ENCODE results near the gene RNASET2. TPM values are rescaled to one million over a fixed set of nuclear protein-coding genes. Genes with fewer than 3 reads are reported as not detected.

The RNASET2 gene
- total and polyA plus RNA-seq, 2 donors (not counting 1 experiment from before 2014, with no cell fraction given), result 12.9 to 18.0 TPM

DNA sequence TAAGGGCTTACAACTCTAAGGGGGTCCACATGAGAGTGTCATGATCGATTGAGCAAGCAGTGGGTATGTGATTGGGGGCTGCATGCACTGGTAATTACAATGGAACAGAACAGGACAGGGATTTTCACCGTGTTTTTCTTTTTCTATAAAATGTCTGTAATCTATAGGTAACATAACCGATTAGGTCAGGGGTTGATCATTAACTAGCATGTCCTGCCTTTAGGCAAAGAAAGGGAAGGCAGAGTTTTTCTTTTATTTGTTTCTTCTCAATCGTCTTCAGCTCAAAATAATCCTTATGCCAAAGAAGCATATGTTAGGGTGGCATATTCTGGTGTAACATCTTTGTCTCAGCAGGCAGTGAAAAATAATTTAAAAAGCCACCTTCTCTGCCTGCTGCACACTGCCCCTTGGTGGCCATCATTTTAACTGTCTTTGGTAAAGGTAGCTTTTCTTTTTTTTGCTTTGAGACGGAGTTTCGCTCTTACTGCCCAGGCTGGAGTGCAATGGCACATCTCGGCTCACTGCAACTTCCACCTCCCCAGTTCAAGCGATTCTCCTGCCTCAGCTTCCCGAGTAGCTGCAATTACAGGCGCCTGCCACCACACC is 33.2 kb upstream of the RNASET2 start:
- Histone ChIP-seq H2AFZ (ENCODE audit: low read length) (no peak overlapping the region), H3K27ac (ENCODE audit: insufficient read depth, low read length) (no peak overlapping the region), H3K9me3 (ENCODE audit: control insufficient read depth, insufficient read depth, low read depth, low read length) (no peaks in the 10 kb centered on the region), H3K4me1 (ENCODE audit: control insufficient read depth, extremely low read depth, insufficient read depth, low read length) (no peaks in the 10 kb centered on the region), H3K4me2 (ENCODE audit: extremely low read depth, insufficient read depth, low read length) (no peak overlapping the region), H4K20me1 (ENCODE audit: control insufficient read depth, extremely low read depth, insufficient read depth, low read length) (no peaks in the 10 kb centered on the region), H3K4me3 (replicated peaks in 1 of 4; ENCODE audit: control extremely low read depth in 1 of 4, insufficient read depth in 1 of 4, low read depth in 3 of 4, low read length in 4 of 4) (no peak overlapping the region), H3K36me3 (ENCODE audit: control insufficient read depth, insufficient read depth, low read length) (no peaks in the 10 kb centered on the region), H3K79me2 (ENCODE audit: control insufficient read depth, insufficient read depth, low read length) (peaks cover 9% of the 10 kb centered on the region), H3K27me3 (ENCODE audit: control insufficient read depth, insufficient read depth, low read length) (no peaks in the 10 kb centered on the region), H3K9ac (ENCODE audit: insufficient read depth, low read length) (no peak overlapping the region)
- no peak for TF ChIP-seq EZH2 (IDR thresholded peaks at IDR 0.05; ENCODE audit: low read length, missing control alignments)
- TF ChIP-seq, protein P1, sequence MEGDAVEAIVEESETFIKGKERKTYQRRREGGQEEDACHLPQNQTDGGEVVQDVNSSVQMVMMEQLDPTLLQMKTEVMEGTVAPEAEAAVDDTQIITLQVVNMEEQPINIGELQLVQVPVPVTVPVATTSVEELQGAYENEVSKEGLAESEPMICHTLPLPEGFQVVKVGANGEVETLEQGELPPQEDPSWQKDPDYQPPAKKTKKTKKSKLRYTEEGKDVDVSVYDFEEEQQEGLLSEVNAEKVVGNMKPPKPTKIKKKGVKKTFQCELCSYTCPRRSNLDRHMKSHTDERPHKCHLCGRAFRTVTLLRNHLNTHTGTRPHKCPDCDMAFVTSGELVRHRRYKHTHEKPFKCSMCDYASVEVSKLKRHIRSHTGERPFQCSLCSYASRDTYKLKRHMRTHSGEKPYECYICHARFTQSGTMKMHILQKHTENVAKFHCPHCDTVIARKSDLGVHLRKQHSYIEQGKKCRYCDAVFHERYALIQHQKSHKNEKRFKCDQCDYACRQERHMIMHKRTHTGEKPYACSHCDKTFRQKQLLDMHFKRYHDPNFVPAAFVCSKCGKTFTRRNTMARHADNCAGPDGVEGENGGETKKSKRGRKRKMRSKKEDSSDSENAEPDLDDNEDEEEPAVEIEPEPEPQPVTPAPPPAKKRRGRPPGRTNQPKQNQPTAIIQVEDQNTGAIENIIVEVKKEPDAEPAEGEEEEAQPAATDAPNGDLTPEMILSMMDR (conservative IDR thresholded peaks at IDR 0.05 in 1 of 2, IDR thresholded peaks at IDR 0.05 in 1 of 2; ENCODE audit: low read depth in 1 of 2, low read length in 2 of 2), result peak; percentile 52 to 64
- DNase-seq (ENCODE audit: low read depth in 2 of 2), result peak; percentile 18 to 60

DNA sequence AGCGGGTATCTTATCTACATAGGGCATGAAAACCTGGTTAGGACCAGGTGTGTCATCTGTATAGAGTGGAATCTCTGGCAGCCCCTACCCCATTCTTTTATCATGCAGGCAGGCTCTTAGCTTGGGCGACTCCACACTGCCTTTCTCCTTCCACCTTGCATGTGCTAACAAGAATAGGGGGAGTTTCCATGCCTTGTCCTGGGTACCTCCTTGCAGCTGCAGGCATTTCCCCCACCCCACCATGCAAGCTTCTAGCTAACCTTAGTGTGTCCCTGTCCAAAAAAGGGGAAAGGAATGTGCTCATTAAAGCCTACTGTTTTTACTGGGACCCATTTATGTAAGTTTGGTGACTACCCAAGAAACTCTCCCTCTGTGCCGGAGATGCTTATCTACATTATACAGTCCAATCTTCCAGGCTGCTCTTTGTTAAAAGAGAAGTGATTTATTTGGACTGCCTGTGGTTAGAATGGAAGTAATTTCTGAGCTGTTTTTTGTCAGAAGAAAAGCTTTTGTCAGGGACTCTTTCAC is 32.4 kb upstream of the RNASET2 start:
- no peak overlapping the region for H3K9ac ChIP-seq (ENCODE audit: insufficient read depth, low read length)
- TF ChIP-seq EZH2 (IDR thresholded peaks at IDR 0.05; ENCODE audit: low read length, missing control alignments), result no peak
- TF ChIP-seq, protein P1 (conservative IDR thresholded peaks at IDR 0.05 in 1 of 2, IDR thresholded peaks at IDR 0.05 in 1 of 2; ENCODE audit: low read depth in 1 of 2, low read length in 2 of 2), result no peak
- no peaks in the 10 kb centered on the region for H3K4me1 ChIP-seq (ENCODE audit: control insufficient read depth, extremely low read depth, insufficient read depth, low read length)
- no peaks in the 10 kb centered on the region for H3K36me3 ChIP-seq (ENCODE audit: control insufficient read depth, insufficient read depth, low read length)
- H3K9me3 ChIP-seq (ENCODE audit: control insufficient read depth, insufficient read depth, low read depth, low read length), result no peaks in the 10 kb centered on the region
- no peaks in the 10 kb centered on the region for H4K20me1 ChIP-seq (ENCODE audit: control insufficient read depth, extremely low read depth, insufficient read depth, low read length)
- no peak overlapping the region for H2AFZ ChIP-seq (ENCODE audit: low read length)
- H3K4me2 ChIP-seq (ENCODE audit: extremely low read depth, insufficient read depth, low read length), result no peak overlapping the region
- DNase-seq (ENCODE audit: low read depth in 2 of 2), result peak in 1 of 2 donors; percentile 43
- H3K27me3 ChIP-seq (ENCODE audit: control insufficient read depth, insufficient read depth, low read length), result no peaks in the 10 kb centered on the region
- H3K27ac ChIP-seq (ENCODE audit: insufficient read depth, low read length), result no peak overlapping the region
- H3K4me3 ChIP-seq (replicated peaks in 1 of 4; ENCODE audit: control extremely low read depth in 1 of 4, insufficient read depth in 1 of 4, low read depth in 3 of 4, low read length in 4 of 4), result no peak overlapping the region
- peaks cover 7% of the 10 kb centered on the region for H3K79me2 ChIP-seq (ENCODE audit: control insufficient read depth, insufficient read depth, low read length)

DNA sequence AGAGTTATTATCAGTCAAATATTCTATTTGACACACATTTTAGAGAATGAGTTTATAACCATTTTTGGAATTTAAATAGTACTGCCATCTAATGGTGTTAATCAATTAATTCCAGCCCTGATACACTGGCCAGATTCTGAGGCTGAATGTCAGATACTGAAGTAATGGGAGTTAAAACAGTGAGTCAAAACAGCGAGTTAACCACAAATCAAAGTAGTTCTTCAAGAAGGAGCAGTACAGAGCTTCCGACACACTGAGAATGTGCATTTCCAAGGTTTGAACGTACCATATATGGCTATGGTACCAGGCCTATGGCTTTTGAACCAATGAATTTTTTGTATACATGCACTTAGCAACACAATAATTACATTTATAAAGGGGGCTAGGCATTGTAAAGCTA is 31.6 kb upstream of the RNASET2 start:
- Histone ChIP-seq H3K27me3 (ENCODE audit: control insufficient read depth, insufficient read depth, low read length) (no peaks in the 10 kb centered on the region), H3K36me3 (ENCODE audit: control insufficient read depth, insufficient read depth, low read length) (no peaks in the 10 kb centered on the region), H3K9ac (ENCODE audit: insufficient read depth, low read length) (no peak overlapping the region), H3K9me3 (ENCODE audit: control insufficient read depth, insufficient read depth, low read depth, low read length) (no peaks in the 10 kb centered on the region), H4K20me1 (ENCODE audit: control insufficient read depth, extremely low read depth, insufficient read depth, low read length) (no peaks in the 10 kb centered on the region), H3K4me3 (replicated peaks in 1 of 4; ENCODE audit: control extremely low read depth in 1 of 4, insufficient read depth in 1 of 4, low read depth in 3 of 4, low read length in 4 of 4) (no peak overlapping the region), H3K27ac (ENCODE audit: insufficient read depth, low read length) (no peak overlapping the region), H3K4me2 (ENCODE audit: extremely low read depth, insufficient read depth, low read length) (no peak overlapping the region), H3K4me1 (ENCODE audit: control insufficient read depth, extremely low read depth, insufficient read depth, low read length) (no peaks in the 10 kb centered on the region), H3K79me2 (ENCODE audit: control insufficient read depth, insufficient read depth, low read length) (peaks cover 7% of the 10 kb centered on the region), H2AFZ (ENCODE audit: low read length) (no peak overlapping the region)
- DNase-seq (ENCODE audit: low read depth in 2 of 2), result peak in 1 of 2 donors; percentile 47
- TF ChIP-seq, protein P1 (conservative IDR thresholded peaks at IDR 0.05 in 1 of 2, IDR thresholded peaks at IDR 0.05 in 1 of 2; ENCODE audit: low read depth in 1 of 2, low read length in 2 of 2), result no peak
